ENCODE results near the gene PRR15L.

DNA sequence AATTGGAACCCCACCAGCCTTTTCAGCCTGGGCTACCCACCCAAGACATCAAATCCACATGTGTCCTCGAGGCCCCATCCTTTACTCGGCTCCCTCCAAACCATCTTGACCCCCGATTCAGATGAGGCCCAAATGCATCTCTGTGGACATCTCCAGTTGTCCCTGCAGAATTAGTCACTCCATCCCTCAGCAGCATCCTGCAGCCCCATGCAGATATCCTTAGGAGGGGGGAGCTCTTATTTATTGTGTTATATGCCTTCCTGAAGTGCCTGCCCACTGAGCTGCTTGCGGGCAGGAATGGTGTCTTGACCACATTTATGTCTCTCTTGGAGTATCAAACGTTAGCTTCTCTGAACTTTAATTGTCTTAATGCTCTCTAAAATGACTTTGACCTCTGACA, 28.8 kb upstream of the PRR15L start:
- TF ChIP-seq, protein P1, sequence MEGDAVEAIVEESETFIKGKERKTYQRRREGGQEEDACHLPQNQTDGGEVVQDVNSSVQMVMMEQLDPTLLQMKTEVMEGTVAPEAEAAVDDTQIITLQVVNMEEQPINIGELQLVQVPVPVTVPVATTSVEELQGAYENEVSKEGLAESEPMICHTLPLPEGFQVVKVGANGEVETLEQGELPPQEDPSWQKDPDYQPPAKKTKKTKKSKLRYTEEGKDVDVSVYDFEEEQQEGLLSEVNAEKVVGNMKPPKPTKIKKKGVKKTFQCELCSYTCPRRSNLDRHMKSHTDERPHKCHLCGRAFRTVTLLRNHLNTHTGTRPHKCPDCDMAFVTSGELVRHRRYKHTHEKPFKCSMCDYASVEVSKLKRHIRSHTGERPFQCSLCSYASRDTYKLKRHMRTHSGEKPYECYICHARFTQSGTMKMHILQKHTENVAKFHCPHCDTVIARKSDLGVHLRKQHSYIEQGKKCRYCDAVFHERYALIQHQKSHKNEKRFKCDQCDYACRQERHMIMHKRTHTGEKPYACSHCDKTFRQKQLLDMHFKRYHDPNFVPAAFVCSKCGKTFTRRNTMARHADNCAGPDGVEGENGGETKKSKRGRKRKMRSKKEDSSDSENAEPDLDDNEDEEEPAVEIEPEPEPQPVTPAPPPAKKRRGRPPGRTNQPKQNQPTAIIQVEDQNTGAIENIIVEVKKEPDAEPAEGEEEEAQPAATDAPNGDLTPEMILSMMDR (IDR thresholded peaks at IDR 0.05): no peak
- TF ChIP-seq POLR2A (IDR thresholded peaks at IDR 0.05): no peak

All from adrenal gland (tissue), 5 donors.